HG03039 (cell line): ENCODE data around the gene C1orf198.

Experiments used
- ATAC-seq: cut with Tn5 transposase; IDR thresholded peaks from one replicate; pipeline ENCODE4 v1.9.1; 2021; ENCODE audit warnings: mild to moderate bottlenecking, moderate library complexity; ENCODE audit not compliant: unreplicated experiment

The C1orf198 gene

GRCh38 chr1:230814949-230815692 lies 53.2 kb downstream of the C1orf198 start:
- no peak for ATAC-seq

GRCh38 chr1:230812568-230812967 lies 55.8 kb downstream of the C1orf198 start:
- no peak for ATAC-seq

GRCh38 chr1:230809256-230809990 lies 58.9 kb downstream of the C1orf198 start:
- ATAC-seq: no peak

- no peak for ATAC-seq
Measured at GRCh38 chr1:230808281-230808872, 59.9 kb downstream of the C1orf198 start.

GRCh38 chr1:230807561-230808280 lies 60.6 kb downstream of the C1orf198 start:
- no peak for ATAC-seq

GRCh38 chr1:230807029-230807428 lies 61.3 kb downstream of the C1orf198 start:
- ATAC-seq: no peak

- no peak for ATAC-seq
Measured at GRCh38 chr1:230806552-230806951, 61.8 kb downstream of the C1orf198 start.

- ATAC-seq: no peak
Measured at GRCh38 chr1:230804396-230804795, 63.9 kb downstream of the C1orf198 start.

- no peak for ATAC-seq
Measured at GRCh38 chr1:230800891-230801840, 67.2 kb downstream of the C1orf198 start.

- ATAC-seq: no peak
Measured at GRCh38 chr1:230798491-230798890, 69.8 kb downstream of the C1orf198 start.

- no peak for ATAC-seq
Measured at GRCh38 chr1:230797942-230798365, 70.4 kb downstream of the C1orf198 start.

GRCh38 chr1:230797376-230797920 lies 70.9 kb downstream of the C1orf198 start:
- ATAC-seq: no peak

GRCh38 chr1:230796626-230797025 lies 71.7 kb downstream of the C1orf198 start:
- ATAC-seq: no peak

- no peak for ATAC-seq
Measured at GRCh38 chr1:230794871-230795605, 73.3 kb downstream of the C1orf198 start.

GRCh38 chr1:230794431-230794830 lies 73.9 kb downstream of the C1orf198 start:
- ATAC-seq: no peak

- ATAC-seq: no peak
Measured at GRCh38 chr1:230793463-230793745, 74.9 kb downstream of the C1orf198 start.

- no peak for ATAC-seq
Measured at GRCh38 chr1:230792691-230793462, 75.4 kb downstream of the C1orf198 start.

GRCh38 chr1:230791986-230792564 lies 76.2 kb downstream of the C1orf198 start:
- ATAC-seq: no peak
